HepG2 (cell line): ENCODE measurements around the gene ACSM5. TPM values are rescaled to one million over a fixed set of nuclear protein-coding genes. Genes with fewer than 3 reads are reported as not detected.

Experiments used
- ARNT ChIP-seq: fragments of 450-650 bp; IDR thresholded peaks from 2 replicates; pipeline ENCODE4 v1.6.1; 2017
- BRF2 ChIP-seq: sonication (generic); formaldehyde crosslinking; IDR thresholded peaks from 2 replicates; pipeline ENCODE4 v1.8.1; 2022; ENCODE audit warnings: mild to moderate bottlenecking, missing genetic modification reagents
- DZIP1 ChIP-seq: sonication (generic); formaldehyde crosslinking; IDR thresholded peaks from 2 replicates; pipeline ENCODE4 v1.5.0; 2020; ENCODE audit warnings: mild to moderate bottlenecking, missing genetic modification reagents
- ERF ChIP-seq: IDR thresholded peaks from 2 replicates; pipeline ENCODE4 v1.6.1; 2018; ENCODE audit warnings: missing biosample characterization, missing genetic modification reagents
- KAT2B ChIP-seq: fragments of 150-350 bp; IDR thresholded peaks from 2 replicates; pipeline ENCODE4 v1.6.1; 2014; ENCODE audit warnings: low read depth, low read length, borderline replicate concordance
- KMT2A ChIP-seq: sonication (generic); formaldehyde crosslinking; IDR thresholded peaks from 2 replicates; pipeline ENCODE4 v1.4.0; 2020; ENCODE audit warnings: missing genetic modification reagents
- MIXL1 ChIP-seq: IDR thresholded peaks from 2 replicates; pipeline ENCODE4 v1.6.1; 2016
- MTF2 ChIP-seq: sonication (generic); formaldehyde crosslinking; IDR thresholded peaks from 2 replicates; pipeline ENCODE4 v1.5.0; 2020; ENCODE audit warnings: missing genetic modification reagents, borderline replicate concordance
- MYC ChIP-seq: sonication (generic); formaldehyde crosslinking; IDR thresholded peaks from 2 replicates; pipeline ENCODE4 v1.9.0; 2021; ENCODE audit warnings: missing genetic modification reagents, borderline replicate concordance
- PHF5A ChIP-seq: IDR thresholded peaks from one replicate; pipeline ENCODE4 v1.6.1; 2018; ENCODE audit warnings: low read depth, missing genetic modification reagents; ENCODE audit not compliant: unreplicated experiment
- RCOR2 ChIP-seq: IDR thresholded peaks from 2 replicates; pipeline ENCODE4 v1.6.1; 2016; ENCODE audit warnings: missing biosample characterization, missing genetic modification reagents
- SMYD3 ChIP-seq: sonication (generic); formaldehyde crosslinking; IDR thresholded peaks from 2 replicates; pipeline ENCODE4 v1.8.1; 2023; ENCODE audit warnings: mild to moderate bottlenecking, missing genetic modification reagents
- ZBTB14 ChIP-seq: sonication (generic); formaldehyde crosslinking; IDR thresholded peaks from 2 replicates; pipeline ENCODE4 v1.4.0; 2020; ENCODE audit warnings: missing genetic modification reagents
- ZBTB8A ChIP-seq: sonication (generic); formaldehyde crosslinking; IDR thresholded peaks from 2 replicates; pipeline ENCODE4 v1.4.0; 2020; ENCODE audit warnings: mild to moderate bottlenecking, low read depth, missing genetic modification reagents, borderline replicate concordance
- ZFAT ChIP-seq: sonication (generic); formaldehyde crosslinking; conservative IDR thresholded peaks from 2 replicates; pipeline ENCODE4 v1.8.1; 2023; ENCODE audit warnings: missing genetic modification reagents, inconsistent platforms
- ZMYM3 ChIP-seq: sonication (generic); formaldehyde crosslinking; IDR thresholded peaks from 2 replicates; pipeline ENCODE4 v1.5.1; 2020; ENCODE audit warnings: mild to moderate bottlenecking, missing genetic modification reagents
- ZNF225 ChIP-seq: sonication (generic); formaldehyde crosslinking; IDR thresholded peaks from 2 replicates; pipeline ENCODE4 v1.4.0; 2020; ENCODE audit warnings: mild to moderate bottlenecking, missing genetic modification reagents
- ZNF451 ChIP-seq: sonication (generic); formaldehyde crosslinking; IDR thresholded peaks from 2 replicates; pipeline ENCODE4 v1.5.0; 2020; ENCODE audit warnings: mild to moderate bottlenecking, missing genetic modification reagents
- ZNF569 ChIP-seq: sonication (generic); formaldehyde crosslinking; IDR thresholded peaks from 2 replicates; pipeline ENCODE4 v1.5.0; 2020; ENCODE audit warnings: mild to moderate bottlenecking, missing genetic modification reagents, moderate library complexity, borderline replicate concordance
- polyA plus RNA-seq, 8 experiments: library from polyadenylated mRNA; depleted of rRNA in 3 of 8; stranded (reverse) in 7 of 8; unstranded in 1 of 8; fragments of >200 nt; fragmentation: Illumina TruSeq in 4 of 8; extraction: Trizol in 4 of 8; gene quantifications; 2 replicates each; pipeline versions ENCODE4 v1.2.1 to v1.2.3, GENCODE V29; 2011 to 2016; ENCODE audit warnings: low read depth in 4 of 8, missing spikeins in 1 of 8, mixed read lengths in 1 of 8; ENCODE audit not compliant: insufficient read depth in 1 of 8
- total RNA-seq, 5 experiments: library from RNA; depleted of rRNA; stranded (reverse); fragments of >200 nt; fragmentation: Illumina TruSeq; extraction: Trizol; gene quantifications; 2 replicates each; pipeline ENCODE4 v1.2.3, GENCODE V29; 2016; ENCODE audit warnings: low read depth in 1 of 5
- TF ChIP-seq, protein P1 (sequence below): sonication (generic); formaldehyde crosslinking; IDR thresholded peaks from 2 replicates; pipeline ENCODE4 v1.4.0; 2020; ENCODE audit warnings: mild to moderate bottlenecking, missing genetic modification reagents, borderline replicate concordance
- TF ChIP-seq, protein P2 (sequence below): IDR thresholded peaks from 2 replicates; pipeline ENCODE4 v1.6.1; 2012; ENCODE audit warnings: inconsistent platforms

The ACSM5 gene
- total and polyA plus RNA-seq, 2 of the 13 experiments (the other 11 are each of a cell fraction or from before 2014, with no cell fraction given): 9.1 to 15.0 TPM

DNA sequence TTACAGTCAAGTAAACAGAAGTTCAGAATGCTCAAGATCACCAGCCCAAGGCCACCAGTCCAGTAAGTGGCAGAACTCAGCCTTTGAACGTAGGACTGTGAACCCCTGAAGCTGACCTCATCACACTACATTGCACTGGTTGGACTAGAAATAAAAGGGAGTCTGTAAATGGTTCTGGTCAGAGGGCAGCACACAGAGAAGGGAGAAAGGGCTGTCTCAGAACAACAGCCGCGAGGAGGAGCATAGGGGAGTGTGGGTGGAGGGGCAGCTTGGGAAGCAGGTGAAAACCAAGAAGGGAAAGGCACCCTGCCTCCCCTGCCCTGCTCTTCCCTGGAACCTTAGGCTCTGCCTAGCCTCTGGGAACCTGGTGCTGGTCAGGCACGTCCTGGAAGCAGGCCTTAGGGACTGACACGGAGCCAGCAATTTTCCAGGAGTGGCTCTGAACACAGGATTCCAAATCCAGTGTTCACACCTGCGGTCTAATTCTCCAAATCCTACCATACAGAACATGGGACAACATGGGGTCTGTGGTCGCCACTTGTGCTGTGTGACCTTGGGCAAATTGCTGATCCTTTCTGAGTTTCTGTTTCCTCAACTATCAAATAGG lies 11.8 kb upstream of the ACSM5 start (continued):
- TF ChIP-seq SMYD3 (CRISPR knock-in tag) (no peak), DZIP1 (CRISPR knock-in tag) (no peak), ZBTB14 (CRISPR knock-in tag) (no peak), PHF5A (CRISPR knock-in tag) (peak; percentile 39), RCOR2 (CRISPR knock-in tag) (peak; percentile 85), ZNF569 (CRISPR knock-in tag) (0 out of 2 replicates have a peak, but pooled peaks have one; percentile 69), MIXL1 (CRISPR knock-in tag) (no peak; the same call in 1 of the 2 replicates), ZFAT (CRISPR knock-in tag) (no peak), ERF (CRISPR knock-in tag) (peak; percentile 49), BRF2 (CRISPR knock-in tag) (no peak), KAT2B (no peak), ZNF451 (no peak), MTF2 (CRISPR knock-in tag) (no peak), KMT2A (no peak), ARNT (no peak), ZMYM3 (CRISPR knock-in tag) (peak; percentile 78), MYC (peak; percentile 15; the same call in 1 of the 2 replicates), ZBTB8A (CRISPR knock-in tag) (no peak), ZNF225 (CRISPR knock-in tag) (no peak)
- TF ChIP-seq, protein P1, sequence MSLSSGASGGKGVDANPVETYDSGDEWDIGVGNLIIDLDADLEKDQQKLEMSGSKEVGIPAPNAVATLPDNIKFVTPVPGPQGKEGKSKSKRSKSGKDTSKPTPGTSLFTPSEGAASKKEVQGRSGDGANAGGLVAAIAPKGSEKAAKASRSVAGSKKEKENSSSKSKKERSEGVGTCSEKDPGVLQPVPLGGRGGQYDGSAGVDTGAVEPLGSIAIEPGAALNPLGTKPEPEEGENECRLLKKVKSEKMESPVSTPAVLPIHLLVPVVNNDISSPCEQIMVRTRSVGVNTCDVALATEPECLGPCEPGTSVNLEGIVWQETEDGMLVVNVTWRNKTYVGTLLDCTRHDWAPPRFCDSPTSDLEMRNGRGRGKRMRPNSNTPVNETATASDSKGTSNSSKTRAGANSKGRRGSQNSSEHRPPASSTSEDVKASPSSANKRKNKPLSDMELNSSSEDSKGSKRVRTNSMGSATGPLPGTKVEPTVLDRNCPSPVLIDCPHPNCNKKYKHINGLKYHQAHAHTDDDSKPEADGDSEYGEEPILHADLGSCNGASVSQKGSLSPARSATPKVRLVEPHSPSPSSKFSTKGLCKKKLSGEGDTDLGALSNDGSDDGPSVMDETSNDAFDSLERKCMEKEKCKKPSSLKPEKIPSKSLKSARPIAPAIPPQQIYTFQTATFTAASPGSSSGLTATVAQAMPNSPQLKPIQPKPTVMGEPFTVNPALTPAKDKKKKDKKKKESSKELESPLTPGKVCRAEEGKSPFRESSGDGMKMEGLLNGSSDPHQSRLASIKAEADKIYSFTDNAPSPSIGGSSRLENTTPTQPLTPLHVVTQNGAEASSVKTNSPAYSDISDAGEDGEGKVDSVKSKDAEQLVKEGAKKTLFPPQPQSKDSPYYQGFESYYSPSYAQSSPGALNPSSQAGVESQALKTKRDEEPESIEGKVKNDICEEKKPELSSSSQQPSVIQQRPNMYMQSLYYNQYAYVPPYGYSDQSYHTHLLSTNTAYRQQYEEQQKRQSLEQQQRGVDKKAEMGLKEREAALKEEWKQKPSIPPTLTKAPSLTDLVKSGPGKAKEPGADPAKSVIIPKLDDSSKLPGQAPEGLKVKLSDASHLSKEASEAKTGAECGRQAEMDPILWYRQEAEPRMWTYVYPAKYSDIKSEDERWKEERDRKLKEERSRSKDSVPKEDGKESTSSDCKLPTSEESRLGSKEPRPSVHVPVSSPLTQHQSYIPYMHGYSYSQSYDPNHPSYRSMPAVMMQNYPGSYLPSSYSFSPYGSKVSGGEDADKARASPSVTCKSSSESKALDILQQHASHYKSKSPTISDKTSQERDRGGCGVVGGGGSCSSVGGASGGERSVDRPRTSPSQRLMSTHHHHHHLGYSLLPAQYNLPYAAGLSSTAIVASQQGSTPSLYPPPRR (CRISPR knock-in tag): no peak
- TF ChIP-seq, protein P2, sequence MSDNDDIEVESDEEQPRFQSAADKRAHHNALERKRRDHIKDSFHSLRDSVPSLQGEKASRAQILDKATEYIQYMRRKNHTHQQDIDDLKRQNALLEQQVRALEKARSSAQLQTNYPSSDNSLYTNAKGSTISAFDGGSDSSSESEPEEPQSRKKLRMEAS: peak; percentile 28; the same call in 1 of the 2 replicates
